OCI-LY1 (cell line): ENCODE data around the gene MATR3.

ENCODE experiments used
- EZH2 ChIP-seq: fragments of 200-600 bp; sonication (generic), shearing (Covaris generic); IDR thresholded peaks from 2 replicates; pipeline ENCODE4 v1.8.0; 2017; ENCODE audit warnings: borderline replicate concordance, mixed run types, mild to moderate bottlenecking, antibody characterized with exemption, low read length, moderate library complexity, mixed read lengths
- TF ChIP-seq, protein P1 (sequence below): fragments of 200-600 bp; sonication (generic), shearing (Covaris generic); IDR thresholded peaks from 2 replicates; pipeline ENCODE4 v1.5.1; 2017; ENCODE audit warnings: mild to moderate bottlenecking, antibody characterized with exemption, low read length, moderate library complexity, mixed read lengths

DNA sequence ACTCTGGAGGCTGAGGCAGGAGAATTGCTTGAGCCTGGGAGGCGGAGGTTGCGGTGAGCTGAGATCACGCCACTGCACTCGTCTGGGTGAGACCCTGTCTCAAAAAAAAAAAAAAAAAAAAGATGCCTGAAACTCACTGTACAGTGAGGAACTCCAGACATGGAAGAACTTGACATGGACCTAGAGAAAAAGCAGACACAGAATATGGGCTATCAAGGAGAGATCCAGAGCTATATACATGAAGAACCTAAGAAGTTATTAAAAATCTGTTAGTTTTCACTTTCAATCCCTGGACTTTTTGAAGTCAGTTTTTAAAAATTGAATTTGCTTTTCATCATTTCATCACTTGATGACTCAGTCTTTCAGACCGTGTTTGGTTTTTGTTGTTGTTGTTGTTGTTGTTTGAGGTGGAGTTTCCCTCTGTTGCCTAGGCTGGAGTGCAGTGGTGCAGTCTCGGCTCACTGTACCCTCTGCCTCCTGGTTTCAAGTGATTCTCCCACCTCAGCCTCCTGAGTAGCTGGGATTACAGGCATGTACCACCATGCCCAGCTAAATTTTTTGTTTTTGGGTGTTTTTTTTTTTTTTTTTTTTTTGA, 68.4 kb downstream of the MATR3 start:
- TF ChIP-seq, protein P1, sequence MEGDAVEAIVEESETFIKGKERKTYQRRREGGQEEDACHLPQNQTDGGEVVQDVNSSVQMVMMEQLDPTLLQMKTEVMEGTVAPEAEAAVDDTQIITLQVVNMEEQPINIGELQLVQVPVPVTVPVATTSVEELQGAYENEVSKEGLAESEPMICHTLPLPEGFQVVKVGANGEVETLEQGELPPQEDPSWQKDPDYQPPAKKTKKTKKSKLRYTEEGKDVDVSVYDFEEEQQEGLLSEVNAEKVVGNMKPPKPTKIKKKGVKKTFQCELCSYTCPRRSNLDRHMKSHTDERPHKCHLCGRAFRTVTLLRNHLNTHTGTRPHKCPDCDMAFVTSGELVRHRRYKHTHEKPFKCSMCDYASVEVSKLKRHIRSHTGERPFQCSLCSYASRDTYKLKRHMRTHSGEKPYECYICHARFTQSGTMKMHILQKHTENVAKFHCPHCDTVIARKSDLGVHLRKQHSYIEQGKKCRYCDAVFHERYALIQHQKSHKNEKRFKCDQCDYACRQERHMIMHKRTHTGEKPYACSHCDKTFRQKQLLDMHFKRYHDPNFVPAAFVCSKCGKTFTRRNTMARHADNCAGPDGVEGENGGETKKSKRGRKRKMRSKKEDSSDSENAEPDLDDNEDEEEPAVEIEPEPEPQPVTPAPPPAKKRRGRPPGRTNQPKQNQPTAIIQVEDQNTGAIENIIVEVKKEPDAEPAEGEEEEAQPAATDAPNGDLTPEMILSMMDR, result no peak
- no peak for TF ChIP-seq EZH2
